Forelimb muscle (tissue), 1 donor: ENCODE results near the gene RIT1. TPM values are rescaled to one million over a fixed set of nuclear protein-coding genes. Genes with fewer than 3 reads are reported as not detected.
A peak's percentile ranks its signal among the peaks of the same experiment; 100 is the strongest.

Source experiments
- DNase-seq: peaks from one replicate; pipeline ENCODE4 v3.0.0-alpha.2; 2013; ENCODE audit warnings: low read depth
- polyA plus RNA-seq: library from polyadenylated mRNA; unstranded; fragments of 120-200 nt; gene quantifications from one replicate; pipeline ENCODE4 v1.2.1, GENCODE V29; 2013; ENCODE audit not compliant: insufficient read length

RIT1 gene
- polyA plus RNA-seq, 1 donor, result 25.9 TPM

DNA sequence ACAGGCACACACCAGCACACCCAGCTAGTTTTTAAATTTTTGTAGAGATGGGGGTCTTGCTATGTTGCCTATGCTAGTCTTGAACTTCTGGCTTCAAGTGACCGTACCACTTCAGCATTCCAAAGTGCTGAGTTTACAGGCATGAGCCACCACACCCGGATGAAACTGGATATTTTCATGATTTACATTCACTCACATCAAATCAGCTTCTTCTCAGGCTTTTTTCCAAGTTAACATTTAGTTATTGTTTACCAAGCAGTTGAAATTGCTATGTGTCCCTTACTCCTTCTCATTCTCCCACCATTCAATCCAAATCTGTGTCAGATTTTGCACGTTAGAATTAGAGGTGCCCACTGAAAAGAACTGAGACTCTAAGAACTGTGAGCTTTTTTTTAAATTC, 18.4 kb downstream of the RIT1 start:
- no peak for DNase-seq

DNA sequence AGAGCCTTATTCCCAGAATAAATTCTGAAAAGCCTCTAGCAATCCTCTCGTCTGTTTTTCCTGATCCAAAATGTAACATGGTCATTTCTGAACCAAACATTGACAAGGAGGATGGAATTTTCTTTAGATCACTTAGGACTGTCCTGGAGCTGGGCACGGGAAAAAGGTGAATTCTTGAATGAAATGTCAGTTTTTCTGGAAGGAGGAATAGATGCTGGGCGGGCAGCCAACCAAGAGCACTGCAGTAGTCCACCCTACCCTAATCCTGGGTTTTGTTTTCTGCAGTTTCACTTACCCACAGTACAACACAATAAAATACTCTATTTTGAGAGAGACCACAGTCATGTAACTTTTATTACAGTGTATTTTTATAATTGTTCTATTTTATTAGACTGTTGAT, 20.9 kb downstream of the RIT1 start:
- DNase-seq, result no peak

DNA sequence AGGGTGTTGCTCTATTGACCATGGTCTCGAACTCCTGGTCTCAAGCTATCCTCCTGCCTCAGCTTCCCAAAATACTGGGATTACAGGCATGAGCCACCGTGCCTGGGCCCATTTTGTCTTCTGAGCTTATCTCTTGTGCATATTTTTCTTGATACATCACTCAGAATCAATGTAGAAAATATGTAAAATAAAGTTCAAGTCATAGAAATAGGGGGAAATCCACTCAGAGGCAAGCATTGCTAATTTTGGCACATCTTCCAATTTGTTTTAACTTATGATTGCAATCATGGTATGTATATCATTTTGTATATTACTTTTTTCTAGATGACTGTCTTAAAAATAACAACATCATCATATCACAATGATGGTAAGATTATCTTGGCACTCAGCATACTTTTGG, 21.6 kb downstream of the RIT1 start:
- no peak for DNase-seq

DNA sequence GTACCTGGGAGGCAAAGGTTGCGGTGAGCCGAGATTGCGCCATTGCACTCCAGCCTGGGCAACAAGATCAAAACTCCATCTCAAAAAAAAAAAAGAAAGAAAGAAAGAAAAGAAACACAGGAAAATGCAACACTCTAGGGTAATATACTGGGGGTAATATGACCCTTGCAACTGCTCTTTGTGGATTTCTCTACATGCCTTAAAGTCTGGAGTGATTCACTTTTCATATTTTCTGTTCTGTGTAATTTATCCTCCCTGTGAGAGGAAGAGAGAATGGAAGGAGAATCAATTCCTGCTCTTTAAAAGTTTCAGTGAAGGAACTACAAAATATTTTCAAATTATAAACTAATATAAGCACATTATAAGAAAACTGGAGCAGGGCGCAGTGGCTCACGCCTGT, 22.7 kb downstream of the RIT1 start:
- DNase-seq, result no peak

GRCh38 chr1:155884982-155885381, 26.2 kb downstream of the RIT1 start:
- no peak for DNase-seq

DNA sequence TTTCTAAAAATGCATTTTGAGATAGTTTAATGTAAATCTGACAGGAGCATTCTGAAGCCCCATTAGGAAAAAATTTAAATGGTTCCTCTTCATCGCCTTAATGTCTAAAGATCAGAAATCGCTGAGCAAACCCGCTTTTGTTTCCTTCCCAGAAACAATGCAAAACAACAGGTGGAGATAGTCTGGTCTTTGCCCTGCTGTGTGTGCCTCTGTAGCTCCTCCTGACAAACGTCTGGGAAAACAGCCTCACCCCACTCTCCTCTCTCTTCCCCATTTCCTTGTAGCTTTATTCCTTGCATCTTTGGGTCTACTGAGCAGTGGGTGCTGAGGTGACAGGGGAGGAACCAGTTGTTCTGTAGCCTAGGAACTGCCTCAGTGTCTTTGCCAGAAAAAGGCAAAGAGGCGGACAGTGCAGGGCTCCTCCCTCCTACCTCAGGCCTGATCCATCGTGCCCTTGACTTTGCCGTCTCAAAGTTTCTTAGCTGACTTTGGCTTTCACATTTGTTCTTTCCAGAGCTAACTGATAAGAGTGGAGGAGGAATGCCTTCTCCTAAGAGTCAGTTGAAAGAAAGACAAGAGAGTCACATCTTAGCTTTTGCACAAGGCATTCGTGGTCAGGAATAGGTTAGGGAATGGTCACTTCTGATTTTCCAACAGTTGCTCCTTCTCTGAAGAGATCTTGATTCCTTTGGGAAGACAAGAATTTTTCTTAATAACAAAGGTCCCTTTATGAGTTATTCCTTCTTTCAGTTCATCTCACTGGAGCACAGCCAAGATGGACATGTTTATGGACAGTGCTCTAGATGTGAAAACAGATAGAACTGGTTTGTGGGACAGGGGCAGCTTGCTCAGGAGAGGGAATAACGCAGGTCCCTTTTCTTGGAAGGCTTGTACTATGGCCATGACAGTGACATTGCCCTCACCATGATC, 26.9 kb downstream of the RIT1 start:
- DNase-seq, result no peak

- no peak for DNase-seq
Observed at GRCh38 chr1:155882766-155883165, 28.4 kb downstream of the RIT1 start.

- no peak for DNase-seq
Observed at GRCh38 chr1:155882235-155882634, 28.9 kb downstream of the RIT1 start.

GRCh38 chr1:155880950-155881349, 30.2 kb downstream of the RIT1 start:
- no peak for DNase-seq

- DNase-seq, result no peak
Observed at GRCh38 chr1:155880251-155880650, 30.9 kb downstream of the RIT1 start.

GRCh38 chr1:155877945-155878344, 33.2 kb downstream of the RIT1 start:
- DNase-seq, result no peak

DNA sequence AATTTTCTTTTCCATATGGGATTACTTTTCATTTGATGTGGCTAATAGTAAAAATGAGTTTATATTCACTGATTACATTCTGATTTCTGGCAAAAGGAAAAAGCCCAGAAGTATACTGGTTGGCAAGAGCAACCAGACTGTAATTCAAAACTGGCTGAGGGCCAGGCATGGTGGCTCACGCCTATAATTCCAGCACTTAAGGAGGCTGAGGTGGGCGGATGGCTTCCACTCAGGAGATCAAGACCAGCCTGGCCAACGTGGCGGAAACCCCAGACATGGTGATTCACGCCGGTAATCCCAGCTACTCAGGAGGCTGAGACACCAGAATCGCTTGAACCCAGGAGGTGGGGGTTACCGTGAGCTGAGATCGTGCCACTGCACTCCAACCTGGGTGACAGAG, 37.3 kb downstream of the RIT1 start:
- no peak for DNase-seq

GRCh38 chr1:155872527-155872926, 38.6 kb downstream of the RIT1 start:
- DNase-seq, result no peak

DNA sequence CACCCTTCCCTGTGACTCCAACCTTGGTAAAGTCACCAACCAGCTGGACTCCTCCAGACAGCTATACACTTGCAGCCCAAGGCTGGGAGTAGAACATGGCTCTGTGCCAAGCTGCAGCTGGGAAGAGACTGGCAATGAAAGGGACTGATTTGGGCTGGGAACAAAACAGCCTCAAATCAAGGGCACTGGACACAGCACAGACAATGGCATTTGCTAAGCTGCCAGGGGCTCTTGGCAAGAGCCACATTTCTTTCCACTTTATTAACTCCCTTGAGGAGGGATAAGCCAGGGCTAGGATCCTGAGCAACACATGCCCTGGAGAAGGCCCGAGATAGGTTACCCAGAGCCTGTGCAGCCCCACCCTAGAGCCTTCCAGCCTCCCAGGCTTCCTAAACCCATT, 39.8 kb downstream of the RIT1 start:
- DNase-seq, result no peak

GRCh38 chr1:155867766-155868165, 43.4 kb downstream of the RIT1 start:
- DNase-seq, result no peak

- DNase-seq, result no peak
Observed at GRCh38 chr1:155864393-155864792, 46.8 kb downstream of the RIT1 start.

GRCh38 chr1:155861896-155862295, 49.3 kb downstream of the RIT1 start:
- DNase-seq, result no peak

DNA sequence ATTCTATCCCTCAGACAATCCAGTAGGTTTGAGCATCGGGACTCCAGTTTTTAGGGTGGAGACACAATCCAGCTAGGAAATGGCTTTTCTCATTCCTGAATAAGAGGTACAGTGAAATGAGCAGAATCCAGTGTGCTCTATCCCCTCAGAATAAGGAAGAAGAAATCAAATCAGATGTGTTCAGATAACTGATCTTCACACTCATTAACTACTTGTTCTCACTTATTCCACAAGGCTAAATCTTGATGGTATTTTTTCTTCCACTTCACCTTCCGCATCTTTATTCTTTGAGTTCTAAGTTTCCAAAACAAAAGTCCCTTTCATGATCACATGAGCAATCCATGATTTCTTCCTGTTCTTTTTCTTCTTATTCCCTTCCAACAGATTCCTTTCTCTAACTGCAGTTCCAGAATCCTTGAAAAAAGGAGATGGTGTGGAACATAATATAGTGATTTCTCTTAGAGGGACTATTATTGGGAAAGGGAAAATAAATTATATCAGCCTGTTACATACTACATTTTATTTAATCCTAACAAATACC, 50.1 kb downstream of the RIT1 start:
- DNase-seq, result no peak

GRCh38 chr1:155859881-155860871, 51.0 kb downstream of the RIT1 start:
- no peak for DNase-seq

- peak; percentile 97 for DNase-seq
Observed at GRCh38 chr1:155859234-155859829, 51.8 kb downstream of the RIT1 start, which contains the start of gene SYT11. Gene SYT11 (plus strand): TSS chr1:155859567. CDS start chr1:155859762, 195 bp downstream.

GRCh38 chr1:155858800-155859233, 52.3 kb downstream of the RIT1 start:
- DNase-seq, result no peak
